Activated B cell treated with CpG ODN at 0.5 μM for 24 hours (primary cell): Measurements from ENCODE around the gene PI4KA. TPM values are rescaled to one million over a fixed set of nuclear protein-coding genes. Genes with fewer than 3 reads are reported as not detected.

ENCODE experiments used
- ATAC-seq: fragments of 200-7000 bp; cut with Tn5 transposase; one replicate; pipeline ENCODE4 v1.10.0; 2021; ENCODE audit warnings: low read depth, mild to moderate bottlenecking, moderate library complexity
- CTCF ChIA-PET: fragments of 350-600 bp; sonication (Branson Sonifier 250); formaldehyde crosslinking; loops from one replicate; lab custom pipeline; 2021; ENCODE audit warnings: antibody characterized with exemption; lab: Charles Lee
- POLR2A ChIA-PET: fragments of 350-600 bp; sonication (Branson Sonifier 250); formaldehyde crosslinking; loops from one replicate; lab custom pipeline; 2021; ENCODE audit warnings: antibody characterized with exemption; lab: Charles Lee
- DNase-seq: peaks from one replicate; pipeline ENCODE4 v3.0.0; 2022
- H3K27ac Mint-ChIP-seq: one replicate; pipeline ENCODE4 v1.8.0; 2020; ENCODE audit warnings: mixed read lengths
- H3K27me3 Mint-ChIP-seq: one replicate; pipeline ENCODE4 v1.8.0; 2021; ENCODE audit warnings: mixed read lengths
- H3K36me3 Mint-ChIP-seq: one replicate; pipeline ENCODE4 v1.8.0; 2021; ENCODE audit warnings: low read depth, mixed read lengths
- H3K4me1 Mint-ChIP-seq: one replicate; pipeline ENCODE4 v1.8.0; 2021; ENCODE audit warnings: mixed read lengths
- H3K4me3 Mint-ChIP-seq: one replicate; pipeline ENCODE4 v1.8.0; 2020; ENCODE audit warnings: mild to moderate bottlenecking, mixed read lengths
- H3K9me3 Mint-ChIP-seq: one replicate; pipeline ENCODE4 v1.8.0; 2020; ENCODE audit warnings: mixed read lengths
- CTCF ChIP-seq: fragments of 200-600 bp; IDR thresholded peaks from one replicate; pipeline ENCODE4 v1.8.0; 2022; ENCODE audit warnings: antibody characterized with exemption, mild to moderate bottlenecking
- intact Hi-C: fragments of 100-400 bp; cut with micrococcal nuclease; formaldehyde crosslinking; loops from one replicate; pipeline ENCODE4 v1.15.1; 2024
- total RNA-seq: library from RNA; stranded (reverse); gene quantifications from 2 replicates; pipeline ENCODE4 v1.2.3, GENCODE V29; 2022

PI4KA gene
- total RNA-seq, 1 donor from 2014 or later: 114 TPM

- intact Hi-C loops: no loop called here
- H3K4me3 Mint-ChIP-seq: no peak overlapping the region
- H3K9me3 Mint-ChIP-seq: no peaks in the 10 kb centered on the region
- no peaks in the 10 kb centered on the region for H3K27me3 Mint-ChIP-seq
- ChIA-PET POLR2A (interaction anchor here (0.6 kb wide), 1 partner anchor 10 kb away, joined by 8 read pairs; no protein-coding TSS in a partner anchor), CTCF (no interaction called here)
- no peak for TF ChIP-seq CTCF
- H3K27ac Mint-ChIP-seq: no peak overlapping the region
- H3K4me1 Mint-ChIP-seq: no peaks in the 10 kb centered on the region
- DNase-seq: no peak
- peaks cover 64% of the 10 kb centered on the region for H3K36me3 Mint-ChIP-seq
- no peak for ATAC-seq
These were observed 92.7 kb downstream of the PI4KA start for GRCh38 chr22:20765938-20766337.

GRCh38 chr22:20764729-20765128 is 93.9 kb downstream of the PI4KA start:
- H3K36me3 Mint-ChIP-seq: peaks cover 67% of the 10 kb centered on the region
- TF ChIP-seq CTCF: no peak
- no peak for DNase-seq
- no peak overlapping the region for H3K4me3 Mint-ChIP-seq
- H3K4me1 Mint-ChIP-seq: no peaks in the 10 kb centered on the region
- ChIA-PET CTCF (no interaction called here), POLR2A (no interaction called here)
- H3K27me3 Mint-ChIP-seq: no peaks in the 10 kb centered on the region
- no peak for ATAC-seq
- no peaks in the 10 kb centered on the region for H3K9me3 Mint-ChIP-seq
- no peak overlapping the region for H3K27ac Mint-ChIP-seq
- intact Hi-C loops: no loop called here

GRCh38 chr22:20764471-20764720 is 94.2 kb downstream of the PI4KA start:
- ChIA-PET CTCF (no interaction called here), POLR2A (no interaction called here)
- no peak overlapping the region for H3K27ac Mint-ChIP-seq

DNA sequence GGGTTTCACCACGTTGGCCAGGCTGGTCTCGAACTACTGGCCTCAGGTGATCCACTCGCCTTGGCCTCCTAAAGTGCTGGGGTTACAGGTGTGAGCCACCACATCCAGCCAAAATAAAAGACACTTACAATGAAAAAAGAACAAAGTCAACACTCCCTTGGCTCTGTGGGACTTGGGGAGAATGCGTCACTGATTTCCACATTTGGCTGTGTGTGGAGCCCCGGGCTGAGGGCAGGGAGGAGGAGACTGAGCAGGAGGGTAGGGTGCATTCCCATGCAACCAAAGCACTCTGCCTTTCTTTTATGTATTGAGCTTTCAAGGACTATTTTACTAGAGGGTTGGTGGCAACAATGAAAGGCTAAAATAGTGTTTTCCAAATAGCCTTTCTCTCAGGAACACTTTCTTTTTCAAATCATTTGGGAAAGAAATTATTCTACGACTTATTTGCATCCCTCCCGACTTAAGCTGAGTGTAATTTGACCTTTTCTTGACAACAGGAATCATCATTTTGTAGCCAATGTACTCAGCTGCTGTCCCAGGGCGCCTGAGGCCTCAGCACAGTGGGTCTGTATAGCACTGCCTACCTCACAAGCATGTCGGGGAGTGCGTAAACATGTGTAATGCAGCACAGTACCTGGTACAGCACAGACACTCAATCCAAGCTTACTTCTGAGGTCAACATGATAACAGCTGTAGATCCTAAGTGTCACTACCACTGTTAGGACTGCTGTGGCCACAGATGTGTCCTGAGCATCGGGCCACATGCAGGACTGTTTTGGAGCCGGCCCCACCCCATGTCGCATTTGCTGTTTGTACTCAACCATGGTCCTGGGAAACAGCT is 94.8 kb downstream of the PI4KA start:
- Mint-ChIP-seq H3K4me3 (no peak overlapping the region), H3K27ac (no peak overlapping the region), H3K36me3 (peaks cover 61% of the 10 kb centered on the region), H3K9me3 (no peaks in the 10 kb centered on the region), H3K27me3 (no peaks in the 10 kb centered on the region), H3K4me1 (no peaks in the 10 kb centered on the region)
- CTCF ChIA-PET: interaction anchor here (0.7 kb wide), 1 partner anchor 346 kb away, joined by 3 read pairs; no protein-coding TSS in a partner anchor
- no peak for TF ChIP-seq CTCF
- DNase-seq (no peak), ATAC-seq (no peak)
- intact Hi-C loops: no loop called here
- POLR2A ChIA-PET: interaction anchor here (0.6 kb wide), 1 partner anchor 208 kb away, joined by 4 read pairs; no protein-coding TSS in a partner anchor

More at GRCh38 chr22:20764471-20764720, 94.2 kb downstream of the PI4KA start:
- Mint-ChIP-seq H3K27me3 (no peaks in the 10 kb centered on the region), H3K36me3 (peaks cover 66% of the 10 kb centered on the region), H3K9me3 (no peaks in the 10 kb centered on the region), H3K4me1 (no peaks in the 10 kb centered on the region), H3K4me3 (no peak overlapping the region)
- ATAC-seq (no peak), DNase-seq (no peak)
- TF ChIP-seq CTCF: no peak
- intact Hi-C loops: no loop called here

DNA sequence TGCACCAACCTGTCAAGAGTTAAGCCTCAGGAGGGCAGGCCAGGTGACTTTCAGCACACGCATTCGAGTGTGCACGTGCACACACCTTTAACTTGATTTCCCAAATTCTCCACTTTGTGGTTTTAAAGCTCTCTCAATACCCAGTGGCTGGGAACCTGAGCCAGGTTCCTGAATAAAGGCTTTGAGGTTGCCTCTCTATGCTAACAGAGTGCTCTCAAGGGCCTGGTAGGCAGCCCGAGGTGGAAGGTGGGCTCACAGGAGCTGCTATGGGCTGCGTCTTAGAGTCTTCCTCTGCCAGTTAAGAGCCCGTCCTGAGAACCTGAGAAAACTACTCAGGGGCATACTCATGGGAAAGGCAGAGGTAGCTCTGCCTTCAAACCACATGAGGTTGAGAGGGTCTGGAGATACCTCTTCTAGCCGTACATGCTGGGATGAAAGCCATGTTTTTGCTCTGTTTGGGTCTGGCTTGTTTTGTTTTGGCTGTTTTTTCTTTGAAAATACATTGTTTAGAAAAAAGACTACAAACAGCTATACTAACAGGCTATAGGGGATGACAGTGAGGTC is 96.3 kb downstream of the PI4KA start:
- intact Hi-C loops: no loop called here

More for the DNA sequence above, 96.3 kb downstream of the PI4KA start:
- ATAC-seq: no peak
- H3K27me3 Mint-ChIP-seq: no peaks in the 10 kb centered on the region
- H3K4me1 Mint-ChIP-seq: no peaks in the 10 kb centered on the region
- peaks cover 65% of the 10 kb centered on the region for H3K36me3 Mint-ChIP-seq
- TF ChIP-seq CTCF: no peak
- POLR2A ChIA-PET: no interaction called here
- CTCF ChIA-PET: no interaction called here
- H3K9me3 Mint-ChIP-seq: no peaks in the 10 kb centered on the region
- H3K4me3 Mint-ChIP-seq: no peak overlapping the region
- H3K27ac Mint-ChIP-seq: no peak overlapping the region
- no peak for DNase-seq
